Aortic smooth muscle cell (primary cell): ENCODE measurements around the gene COL6A5. TPM values are rescaled to one million over a fixed set of nuclear protein-coding genes. Genes with fewer than 3 reads are reported as not detected.

ENCODE experiments used
- total RNA-seq: library from RNA; depleted of rRNA; stranded (reverse); fragments of >200 nt; gene quantifications from 2 replicates; pipeline ENCODE4 v1.2.3, GENCODE V29; 2014

COL6A5 gene
- not detected in 2 replicates for total RNA-seq

GRCh38 chr3:130345487-130346079 lies at the start of gene COL6A5:
Gene COL6A5 (plus strand): TSS chr3:130345672. CDS start chr3:130373639, 27,967 bp downstream.

GRCh38 chr3:130516645-130517512 lies 171.4 kb downstream of the COL6A5 start, which contains the start of gene COL6A6:
Gene COL6A6 (plus strand): TSS chr3:130517177. CDS start chr3:130560365, 43,188 bp downstream.

Other genes starting within 250 kb of the COL6A5 start
- 0.40 and 4.1 TPM in 2 replicates for gene COL6A6, start 171.5 kb downstream of the COL6A5 start, total RNA-seq